GM12875 (cell line): Measurements from ENCODE around the gene PCGF5.

Experiments used
- H3K4me3 ChIP-seq: one replicate; pipeline ENCODE4 v1.5.1; 2011; ENCODE audit warnings: low read depth, low read length, control low read depth
- TF ChIP-seq, protein P1 (sequence below): IDR thresholded peaks from 2 replicates; pipeline ENCODE4 v1.5.1; 2011; ENCODE audit warnings: low read depth, mild to moderate bottlenecking, control low read depth, inconsistent platforms, low read length, moderate library complexity, borderline replicate concordance; ENCODE audit not compliant: insufficient read depth

The PCGF5 gene

DNA sequence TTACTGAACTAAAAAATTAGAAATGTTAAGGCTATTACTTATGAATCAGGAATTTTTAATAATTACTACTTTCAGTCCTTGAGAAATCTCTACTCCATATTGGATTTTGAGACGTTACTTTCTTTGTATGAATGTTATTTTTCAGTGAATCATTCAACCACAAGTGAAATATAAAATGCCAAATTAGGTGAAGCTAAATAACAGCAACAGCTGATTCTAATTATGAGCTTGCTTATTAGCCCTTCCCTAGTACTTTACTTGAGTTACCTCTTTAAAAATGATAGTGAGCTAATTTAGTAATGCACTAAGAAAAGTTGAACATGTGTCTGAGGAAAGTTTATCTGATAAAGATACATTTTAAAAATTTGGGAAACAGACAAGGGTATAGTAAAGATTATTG lies 51.4 kb downstream of the PCGF5 start:
- TF ChIP-seq, protein P1, sequence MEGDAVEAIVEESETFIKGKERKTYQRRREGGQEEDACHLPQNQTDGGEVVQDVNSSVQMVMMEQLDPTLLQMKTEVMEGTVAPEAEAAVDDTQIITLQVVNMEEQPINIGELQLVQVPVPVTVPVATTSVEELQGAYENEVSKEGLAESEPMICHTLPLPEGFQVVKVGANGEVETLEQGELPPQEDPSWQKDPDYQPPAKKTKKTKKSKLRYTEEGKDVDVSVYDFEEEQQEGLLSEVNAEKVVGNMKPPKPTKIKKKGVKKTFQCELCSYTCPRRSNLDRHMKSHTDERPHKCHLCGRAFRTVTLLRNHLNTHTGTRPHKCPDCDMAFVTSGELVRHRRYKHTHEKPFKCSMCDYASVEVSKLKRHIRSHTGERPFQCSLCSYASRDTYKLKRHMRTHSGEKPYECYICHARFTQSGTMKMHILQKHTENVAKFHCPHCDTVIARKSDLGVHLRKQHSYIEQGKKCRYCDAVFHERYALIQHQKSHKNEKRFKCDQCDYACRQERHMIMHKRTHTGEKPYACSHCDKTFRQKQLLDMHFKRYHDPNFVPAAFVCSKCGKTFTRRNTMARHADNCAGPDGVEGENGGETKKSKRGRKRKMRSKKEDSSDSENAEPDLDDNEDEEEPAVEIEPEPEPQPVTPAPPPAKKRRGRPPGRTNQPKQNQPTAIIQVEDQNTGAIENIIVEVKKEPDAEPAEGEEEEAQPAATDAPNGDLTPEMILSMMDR: no peak
- no peak overlapping the region for H3K4me3 ChIP-seq

DNA sequence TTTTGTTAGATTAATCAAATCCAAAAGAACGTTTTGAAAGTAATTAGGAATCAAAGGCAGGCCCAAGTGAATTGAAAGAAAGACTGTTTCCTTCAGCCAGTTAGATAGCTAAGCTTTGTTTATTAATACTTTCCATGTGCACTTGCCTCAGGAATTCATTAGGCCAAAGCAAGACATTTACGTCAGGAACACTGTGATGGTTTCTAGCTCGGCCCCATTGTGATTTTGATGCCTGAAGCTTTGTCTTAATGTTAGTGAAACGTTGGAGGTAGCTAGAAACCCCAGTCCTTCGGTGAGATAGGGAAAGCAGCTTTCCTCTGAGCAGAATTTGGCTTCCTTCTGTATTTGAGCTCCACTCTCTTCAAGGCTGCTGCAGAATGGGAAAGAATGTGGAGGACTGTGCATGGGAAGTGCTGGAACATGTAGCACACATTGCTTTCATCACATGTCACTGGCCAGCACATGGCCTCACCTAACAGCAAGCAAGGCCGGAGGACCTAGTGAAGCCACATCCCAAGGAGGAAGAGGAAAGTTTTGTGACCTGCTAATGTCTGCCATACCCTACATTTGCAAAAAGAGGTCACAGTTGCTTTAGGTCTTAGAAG lies 64.1 kb downstream of the PCGF5 start:
- TF ChIP-seq, protein P1: no peak
- H3K4me3 ChIP-seq: no peak overlapping the region

DNA sequence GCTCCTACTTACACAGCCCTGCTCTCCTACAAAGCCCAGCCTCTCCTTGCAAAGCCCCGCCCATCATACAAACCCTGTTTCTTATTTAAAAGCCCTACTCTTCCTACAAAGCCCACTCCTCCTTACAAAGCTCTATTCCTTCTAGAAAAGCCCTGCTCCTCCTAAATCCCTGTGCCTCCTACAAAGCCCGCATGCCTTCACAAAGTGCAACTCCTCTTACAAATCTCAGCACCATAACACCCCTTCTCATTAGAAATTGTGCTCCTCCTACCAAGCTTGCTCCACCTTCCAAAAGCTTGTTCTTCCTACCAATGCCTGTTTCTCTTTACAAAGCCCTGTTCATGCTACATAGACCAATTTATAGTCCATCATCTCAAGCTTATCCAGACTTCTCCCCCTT lies 66.1 kb downstream of the PCGF5 start:
- TF ChIP-seq, protein P1: no peak
- H3K4me3 ChIP-seq: no peak overlapping the region

DNA sequence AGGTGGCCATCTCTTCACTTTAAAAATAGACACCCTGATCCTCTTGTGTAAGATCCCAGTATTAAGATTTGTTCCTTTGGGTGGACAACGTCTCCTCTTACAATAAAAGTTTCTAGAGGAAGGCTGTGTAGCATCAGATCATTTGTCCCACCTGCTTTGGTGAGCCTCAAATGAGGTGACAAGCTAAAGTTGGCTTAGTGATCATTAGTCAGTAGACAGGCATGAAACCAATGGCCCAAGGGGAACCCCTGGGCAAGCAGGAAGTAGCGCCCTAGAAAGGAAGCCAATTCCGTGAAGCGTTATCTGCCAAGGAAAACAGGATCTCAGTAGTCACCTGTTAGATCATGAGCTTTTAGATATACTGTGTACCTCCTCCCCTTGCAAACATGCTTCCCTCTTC lies 66.8 kb downstream of the PCGF5 start:
- TF ChIP-seq, protein P1: no peak
- no peak overlapping the region for H3K4me3 ChIP-seq

DNA sequence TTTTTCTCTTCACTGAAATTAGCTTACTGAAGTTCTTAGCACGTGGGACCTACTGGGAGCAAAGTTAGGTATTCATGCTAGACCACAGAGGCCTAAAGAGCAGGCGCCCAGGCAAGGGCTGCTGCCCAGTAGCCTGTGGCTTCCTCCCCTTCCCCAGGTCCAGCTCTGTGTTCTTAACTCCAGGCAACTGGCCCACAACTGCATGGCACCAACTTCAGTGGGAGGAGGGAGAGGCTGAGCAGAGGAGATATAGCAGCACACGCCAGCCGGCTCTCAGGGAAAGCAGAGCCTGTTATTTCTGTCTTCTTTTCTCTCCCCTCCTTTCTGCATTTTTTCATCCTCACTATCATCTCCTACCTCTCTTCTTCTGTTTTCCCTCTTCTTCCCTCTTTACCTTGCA lies 67.4 kb downstream of the PCGF5 start:
- TF ChIP-seq, protein P1: no peak
- no peak overlapping the region for H3K4me3 ChIP-seq

DNA sequence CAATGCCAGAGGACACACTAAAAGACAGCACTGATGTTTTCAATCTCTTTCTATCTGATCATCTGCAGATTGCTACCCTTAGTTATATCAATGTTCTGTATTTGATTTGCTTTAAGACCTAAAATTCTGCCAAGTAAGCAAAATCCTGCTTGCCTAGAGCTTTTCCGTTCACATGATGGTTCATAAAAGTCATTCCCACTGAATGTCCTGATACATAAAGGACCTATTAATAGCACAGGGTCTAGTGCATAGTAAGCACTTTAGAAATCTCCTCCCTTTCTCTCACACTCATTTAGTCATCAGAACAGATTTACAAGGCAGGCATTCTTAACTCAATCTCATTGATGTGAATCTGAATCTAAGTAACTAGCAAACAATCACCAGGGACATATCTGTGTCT lies 68.8 kb downstream of the PCGF5 start:
- TF ChIP-seq, protein P1: no peak
- no peak overlapping the region for H3K4me3 ChIP-seq

DNA sequence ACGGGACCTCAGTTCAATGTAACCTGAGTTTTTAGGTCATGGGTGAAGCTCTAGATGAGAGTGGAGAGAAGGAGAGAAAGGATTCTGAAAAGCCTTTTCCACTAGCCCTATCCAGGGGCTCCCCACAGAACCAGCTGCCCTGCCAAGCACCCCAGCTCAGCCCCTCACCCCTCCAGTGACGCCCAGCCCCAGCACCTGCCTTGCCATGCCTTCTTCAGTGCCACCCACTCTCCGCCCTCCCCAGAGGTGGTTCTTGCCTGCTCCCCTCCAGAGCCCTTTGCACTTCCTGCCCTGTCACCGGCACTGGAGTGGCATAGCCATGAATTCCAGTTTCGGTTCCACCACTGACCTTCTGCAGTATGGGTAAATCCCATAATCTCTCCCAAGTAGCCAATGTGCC lies 70.1 kb downstream of the PCGF5 start:
- H3K4me3 ChIP-seq: no peak overlapping the region
- TF ChIP-seq, protein P1: no peak
